Measurements from ENCODE around the gene SARM1.
A peak's percentile ranks its signal among the peaks of the same experiment; 100 is the strongest.

The SARM1 gene

GRCh38 chr17:28394337-28395116, 23.0 kb downstream of the SARM1 start:
- DNase-seq (ENCODE audit: low spot score) (no peak), FAIRE-seq (no peak)

- FAIRE-seq, result no peak
- no peak for DNase-seq (ENCODE audit: low spot score)
Measured at GRCh38 chr17:28395426-28395825, 23.9 kb downstream of the SARM1 start.

- FAIRE-seq, result no peak
- no peak for DNase-seq (ENCODE audit: low spot score)
Measured at GRCh38 chr17:28395968-28396367, 24.5 kb downstream of the SARM1 start.

DNA sequence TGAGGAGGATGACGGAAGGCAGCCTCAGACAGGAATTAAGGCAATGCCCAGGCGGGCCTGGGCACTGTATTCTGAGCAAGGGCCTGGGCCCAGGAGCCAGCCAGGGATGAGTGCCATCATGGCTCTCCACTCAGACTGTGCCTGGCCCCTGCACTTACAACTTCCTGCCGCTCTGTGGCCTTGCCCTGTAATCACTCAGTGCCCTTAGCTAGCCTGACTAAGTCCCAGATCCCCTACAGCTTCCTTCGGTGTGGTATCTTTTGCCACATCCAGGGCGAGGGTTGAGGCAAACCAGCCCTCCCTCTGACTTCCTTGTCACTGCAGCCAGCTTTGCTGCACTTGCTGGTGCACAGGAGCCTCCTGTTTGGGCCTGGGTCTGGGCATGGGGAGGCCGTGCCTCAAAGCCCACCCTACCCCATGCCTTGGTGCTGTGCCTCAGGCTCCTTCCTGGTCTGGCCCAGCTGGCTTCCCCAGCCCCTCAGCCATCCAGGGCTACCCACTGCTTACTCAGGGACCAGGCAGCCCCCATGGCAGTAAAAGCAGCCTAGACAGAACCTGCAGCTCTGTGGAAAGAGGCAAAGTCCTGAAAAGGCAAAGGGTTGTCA, 25.2 kb downstream of the SARM1 start:
- DNase-seq (ENCODE audit: low spot score) (no peak), FAIRE-seq (no peak)

- no peak for DNase-seq (ENCODE audit: low spot score)
- no peak for FAIRE-seq
Measured at GRCh38 chr17:28397275-28397674, 25.8 kb downstream of the SARM1 start.

- no peak for FAIRE-seq
- no peak for DNase-seq (ENCODE audit: low spot score)
Measured at GRCh38 chr17:28397687-28398279, 26.3 kb downstream of the SARM1 start.

GRCh38 chr17:28398280-28398981, 26.9 kb downstream of the SARM1 start:
- FAIRE-seq (no peak), DNase-seq (ENCODE audit: low spot score) (no peak)

- no peak for FAIRE-seq
Measured at GRCh38 chr17:28399808-28400207, 28.3 kb downstream of the SARM1 start.

GRCh38 chr17:28402224-28402630, 30.7 kb downstream of the SARM1 start:
- no peak for FAIRE-seq
- DNase-seq (ENCODE audit: low spot score), result no peak

More at GRCh38 chr17:28399808-28400207, 28.3 kb downstream of the SARM1 start:
- no peak for DNase-seq (ENCODE audit: low spot score)

DNA sequence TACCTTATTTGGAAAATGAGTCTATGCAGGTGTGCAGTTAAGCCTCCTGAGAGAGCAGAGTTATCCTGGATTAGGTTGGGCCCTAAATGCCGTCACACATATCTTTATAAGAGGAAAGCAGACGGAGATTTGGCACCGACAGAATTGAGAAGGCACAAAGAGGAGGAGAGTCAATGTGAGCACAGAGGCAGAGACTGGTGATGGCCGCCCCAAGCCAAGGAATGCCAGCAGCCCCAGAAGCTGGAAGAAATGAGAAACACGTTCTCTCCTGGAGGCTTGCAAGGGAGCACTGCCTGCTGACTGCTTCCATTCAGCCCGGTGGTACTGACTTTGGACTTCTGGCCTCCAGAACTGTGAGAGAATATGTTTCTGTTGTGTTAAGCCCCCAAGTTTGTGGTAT, 31.4 kb downstream of the SARM1 start:
- FAIRE-seq, result no peak
- DNase-seq (ENCODE audit: low spot score), result no peak

DNA sequence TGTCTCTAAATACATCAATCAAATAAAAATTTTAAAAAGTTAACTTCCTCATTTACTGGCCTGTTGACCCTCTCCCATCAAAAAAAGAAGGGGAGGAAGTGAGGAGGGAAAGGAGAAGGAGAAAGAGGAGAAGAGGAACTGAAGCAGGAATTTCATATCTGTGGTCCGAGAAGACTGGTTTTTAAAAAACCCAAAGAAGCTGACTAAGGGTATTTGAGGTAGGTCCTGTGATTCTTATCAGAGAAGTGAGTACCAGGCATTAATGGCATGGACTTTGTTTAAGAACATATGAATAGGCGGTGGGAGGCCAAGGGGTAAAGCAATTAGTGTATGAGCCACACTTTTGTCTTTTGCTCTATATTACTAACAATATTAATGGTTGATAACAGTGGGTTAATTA, 32.5 kb downstream of the SARM1 start:
- no peak for DNase-seq (ENCODE audit: low spot score)
- FAIRE-seq, result no peak

- no peak for DNase-seq (ENCODE audit: low spot score)
- no peak for FAIRE-seq
Measured at GRCh38 chr17:28404461-28404811, 32.9 kb downstream of the SARM1 start.

DNA sequence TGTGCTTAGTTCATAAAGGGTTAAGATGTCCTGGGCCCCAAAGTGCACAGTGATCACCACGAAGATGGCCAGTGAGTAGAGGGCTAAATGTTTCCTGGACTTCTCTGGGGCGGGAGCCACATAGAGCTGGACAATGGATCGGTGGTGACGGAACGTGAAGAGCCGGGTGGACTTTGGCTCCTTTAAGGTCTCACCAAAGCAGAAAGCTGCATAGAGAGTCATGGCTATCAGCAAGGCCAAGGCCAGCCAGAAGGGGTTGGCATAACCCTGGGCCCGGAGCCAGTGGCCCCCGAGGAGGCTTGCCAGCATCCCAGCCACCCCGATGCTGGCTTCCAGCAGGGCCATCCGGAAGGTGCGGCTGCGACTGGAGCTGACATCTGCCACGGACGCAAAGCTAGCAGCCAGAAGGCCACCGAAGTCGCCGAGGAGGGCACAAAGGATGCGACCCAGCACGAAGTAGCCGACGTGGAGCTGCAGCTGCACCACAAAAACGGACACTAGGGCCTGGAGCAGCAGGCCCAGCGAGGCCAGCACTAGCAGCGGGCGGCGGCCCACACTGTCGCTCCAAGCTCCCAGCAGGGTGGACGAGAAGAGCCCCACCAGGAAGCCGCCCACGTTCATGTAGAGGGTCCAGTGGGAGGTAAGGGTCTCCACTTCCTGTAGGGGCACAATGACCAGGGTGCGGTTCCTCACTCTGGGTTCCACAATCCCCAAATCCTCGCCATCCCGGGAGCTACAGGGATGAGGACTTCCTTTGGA, 33.5 kb downstream of the SARM1 start:
- DNase-seq (ENCODE audit: low spot score), result no peak
- no peak for FAIRE-seq

DNA sequence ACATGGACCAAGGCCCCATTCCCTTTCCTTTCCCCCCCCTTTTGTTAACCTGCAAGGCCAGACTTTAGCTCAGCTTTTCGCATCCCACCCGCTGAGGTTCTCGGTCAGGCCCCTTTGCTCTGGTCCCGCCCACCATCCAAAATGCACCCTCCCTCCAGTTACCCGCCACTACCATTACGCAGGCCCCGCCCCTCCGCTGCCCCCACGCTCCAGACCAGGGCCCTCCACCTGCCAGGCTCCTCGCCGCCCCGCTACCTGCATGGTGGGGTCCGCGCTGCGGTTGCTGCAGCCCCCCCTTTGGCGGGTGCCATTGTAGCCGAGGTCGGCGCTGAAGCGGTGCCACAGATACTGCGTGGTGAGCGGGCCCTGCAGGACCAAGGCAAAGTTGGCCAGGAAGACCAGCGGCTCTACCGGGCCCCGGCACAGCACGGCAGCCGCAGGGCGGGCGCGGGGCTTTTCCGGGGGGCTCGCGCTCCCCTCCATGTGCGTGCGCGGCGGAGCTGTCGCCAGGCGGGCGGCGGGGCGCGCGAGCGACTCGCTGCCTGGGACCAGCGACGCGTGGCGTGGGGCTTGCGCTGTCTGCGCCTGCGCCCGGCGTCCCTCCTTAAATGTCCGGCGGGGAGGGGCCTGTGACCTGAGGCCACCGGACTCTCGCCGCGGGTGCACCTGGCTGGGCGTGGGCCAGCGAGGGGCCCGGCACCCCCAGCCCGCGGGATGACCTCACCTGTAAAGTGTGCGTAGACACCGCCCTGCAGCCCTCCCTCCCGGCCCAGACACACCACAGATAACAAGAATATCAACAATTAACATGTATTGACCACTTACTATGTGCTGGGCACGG, 34.4 kb downstream of the SARM1 start, which contains the start of gene SLC46A1:
TSS of gene SLC46A1 (minus strand) at position 581 of the 841 bp plus-strand sequence. CDS start at position 483, 98 bp downstream.
- FAIRE-seq (peak; percentile 20), DNase-seq (ENCODE audit: low spot score) (peak; percentile 73)

DNA sequence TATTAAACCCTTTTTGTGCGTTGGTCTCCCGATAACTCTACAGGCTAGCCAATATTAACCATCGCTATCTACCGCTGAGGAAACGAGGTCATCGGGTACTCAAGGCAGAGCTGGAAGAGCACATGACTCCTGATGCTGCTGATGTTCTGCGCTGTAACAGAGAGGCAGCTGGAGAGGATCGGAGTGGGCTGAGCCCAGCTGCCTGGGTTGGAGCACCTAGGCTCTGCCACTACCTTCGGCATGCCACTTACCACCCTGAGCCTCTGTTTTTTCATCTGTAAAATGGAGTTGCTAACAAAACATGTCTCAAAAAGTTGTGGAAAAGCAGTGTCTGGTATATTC, 35.0 kb downstream of the SARM1 start:
- no peak for FAIRE-seq

DNA sequence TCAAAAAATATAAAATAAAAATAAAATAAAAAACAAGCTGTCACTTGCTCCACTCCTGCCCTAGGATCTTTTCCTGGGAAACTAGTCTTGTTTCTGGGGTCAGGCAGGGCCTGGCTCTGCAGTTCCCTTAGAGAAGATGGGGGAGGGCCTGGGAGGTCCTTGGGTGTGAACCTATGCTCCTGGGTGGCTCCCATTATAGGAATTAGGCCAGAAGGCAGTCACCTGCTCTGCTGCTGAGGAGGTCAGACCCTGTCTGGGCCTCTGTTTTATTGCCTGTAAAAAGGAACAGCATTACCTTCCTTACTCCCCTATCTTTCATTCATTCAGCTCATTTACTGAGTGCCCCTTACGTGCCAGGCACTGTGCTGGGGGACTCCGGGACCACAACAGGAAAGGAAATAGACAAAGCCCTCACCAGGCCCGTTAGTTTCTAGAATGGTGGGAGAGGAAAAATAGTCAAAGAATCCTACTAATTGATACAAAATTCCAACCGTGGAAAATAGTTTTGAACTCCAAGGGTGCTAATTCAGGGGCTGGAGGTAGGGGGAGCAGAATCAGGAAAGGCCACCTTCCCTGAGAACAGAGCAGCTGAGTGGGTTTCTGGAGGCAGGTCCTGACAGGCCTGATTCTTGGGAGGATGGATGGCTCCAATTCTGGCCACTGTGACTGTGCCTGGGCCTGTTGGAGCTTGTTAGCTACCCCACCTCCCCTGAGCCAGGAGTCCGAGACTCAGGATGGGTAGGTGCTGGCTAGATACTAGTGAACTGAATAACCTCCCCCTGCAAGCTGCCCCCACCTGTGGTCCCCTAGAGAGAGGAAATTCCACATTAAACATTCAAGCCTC, 35.9 kb downstream of the SARM1 start:
- DNase-seq (ENCODE audit: low spot score) (peak; percentile 26), FAIRE-seq (no peak)

More for the DNA sequence above, 35.0 kb downstream of the SARM1 start:
- DNase-seq (ENCODE audit: low spot score), result no peak

DNA sequence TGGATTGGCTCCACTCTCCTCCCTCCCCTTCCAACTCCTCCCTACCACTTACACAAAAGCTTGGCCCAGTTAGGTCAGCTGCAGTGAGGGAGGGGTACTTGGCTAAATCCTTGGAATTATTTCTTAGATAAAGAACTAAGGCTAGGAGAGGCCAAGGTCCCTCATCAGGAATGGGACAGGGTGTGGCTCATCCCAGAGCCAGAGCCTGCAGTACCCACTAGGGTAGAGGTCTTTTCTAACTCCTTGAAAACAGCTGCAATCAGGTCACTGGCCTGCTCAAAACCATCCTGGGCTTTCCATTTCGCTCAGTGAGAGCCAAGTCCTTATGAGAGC, 36.4 kb downstream of the SARM1 start:
- FAIRE-seq (no peak), DNase-seq (ENCODE audit: low spot score) (no peak)

- FAIRE-seq (no peak), DNase-seq (ENCODE audit: low spot score) (no peak)
Measured at GRCh38 chr17:28412099-28412498, 40.6 kb downstream of the SARM1 start.

DNA sequence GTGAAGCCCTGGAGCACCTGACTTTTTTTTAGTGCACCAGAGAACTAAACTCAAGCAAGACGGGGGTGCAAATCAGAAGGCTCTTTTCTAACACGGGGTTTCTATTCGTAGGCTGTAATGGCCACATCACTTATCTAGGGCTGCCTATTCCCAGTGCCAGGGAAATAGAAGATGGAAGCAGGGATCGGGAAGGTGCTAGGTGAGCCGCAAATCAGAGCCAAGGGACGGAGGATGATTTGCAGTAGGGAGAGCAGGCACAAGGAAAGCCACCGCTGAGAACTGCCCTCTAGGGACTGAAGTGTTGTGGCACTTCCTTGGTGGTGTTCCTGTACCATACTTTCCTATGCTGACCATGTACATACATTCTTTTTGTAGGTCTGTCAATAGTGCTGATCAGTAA, 42.3 kb downstream of the SARM1 start:
- DNase-seq (ENCODE audit: low spot score) (no peak), FAIRE-seq (no peak)

DNA sequence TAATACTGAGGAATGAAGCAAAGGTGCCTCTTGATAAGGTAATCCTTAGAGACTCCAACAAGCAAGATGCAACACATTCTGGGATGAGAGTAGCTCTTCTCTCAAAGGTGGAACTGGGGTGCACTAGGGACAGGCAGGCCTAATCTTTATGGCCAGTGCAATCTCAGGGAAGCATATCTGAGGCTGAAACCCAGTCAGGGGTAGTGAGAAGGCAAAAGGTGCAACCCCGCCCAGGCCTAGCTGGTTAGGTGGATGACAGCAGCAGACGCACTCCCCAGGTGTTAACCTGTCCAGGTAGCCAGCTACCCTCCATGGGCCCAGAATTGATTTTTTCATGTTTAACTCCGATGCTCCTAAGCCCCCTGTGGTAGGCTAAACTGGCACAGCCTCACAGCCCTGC, 44.4 kb downstream of the SARM1 start:
- no peak for DNase-seq (ENCODE audit: low spot score)
- FAIRE-seq, result no peak

Measured in urothelium cell line (cell line).